GM12891 (cell line): Measurements from ENCODE around the gene APC.

Source experiments
- DNase-seq: peaks from one replicate; pipeline ENCODE4 v3.0.0; 2011; ENCODE audit warnings: low spot score; ENCODE audit not compliant: insufficient read length
- FAIRE-seq: peaks from 2 replicates; lab custom pipeline; 2011; peaks lifted over from hg19 to GRCh38; lab: Jason Lieb, UNC
- PAX5 ChIP-seq: IDR thresholded peaks from 2 replicates; pipeline ENCODE4 v1.6.1; 2011; ENCODE audit warnings: low read length, moderate library complexity, mild to moderate bottlenecking; ENCODE audit not compliant: insufficient read depth, severe bottlenecking
- POLR2A ChIP-seq: IDR thresholded peaks from 2 replicates; pipeline ENCODE4 v1.6.1; 2011; ENCODE audit warnings: low read depth, low read length, control low read depth
- POLR2AphosphoS5 ChIP-seq: IDR thresholded peaks from 2 replicates; pipeline ENCODE4 v1.6.1; 2011; ENCODE audit warnings: low read depth, low read length, control low read depth
- POU2F2 ChIP-seq: IDR thresholded peaks from 2 replicates; pipeline ENCODE4 v1.6.1; 2011; ENCODE audit warnings: low read depth, mild to moderate bottlenecking, control low read depth, low read length, moderate library complexity
- SPI1 ChIP-seq: IDR thresholded peaks from 2 replicates; pipeline ENCODE4 v1.6.1; 2011; ENCODE audit warnings: low read depth, low read length, control low read depth
- TAF1 ChIP-seq: IDR thresholded peaks from 2 replicates; pipeline ENCODE4 v1.6.1; 2011; ENCODE audit warnings: low read depth, low read length, control low read depth

The APC gene

DNA sequence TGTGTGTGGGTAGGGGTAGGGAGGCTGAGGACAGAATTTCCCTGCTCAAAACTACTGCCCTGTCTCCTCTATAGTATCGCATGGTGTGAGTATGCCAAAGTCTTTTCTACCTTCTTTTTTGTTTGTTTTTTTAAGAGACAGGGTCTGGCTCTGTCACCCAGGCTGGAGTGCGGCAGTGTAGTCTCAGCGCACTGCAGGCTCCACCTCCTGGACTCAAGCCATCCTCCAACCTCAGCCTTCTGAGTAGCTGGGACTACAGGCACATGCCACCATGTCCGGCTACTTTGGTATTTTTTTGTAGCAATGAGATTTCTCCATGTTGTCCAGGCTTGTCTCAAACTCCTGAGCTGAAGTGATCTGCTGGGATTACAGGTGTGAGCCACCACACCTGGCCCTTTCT is 125.9 kb downstream of the APC start:
- DNase-seq (no peak), FAIRE-seq (no peak)
- TF ChIP-seq POLR2A, result no peak
- no peak for TF ChIP-seq PAX5
- TF ChIP-seq POU2F2, result no peak
- no peak for TF ChIP-seq SPI1
- no peak for TF ChIP-seq POLR2AphosphoS5
- no peak for TF ChIP-seq TAF1

DNA sequence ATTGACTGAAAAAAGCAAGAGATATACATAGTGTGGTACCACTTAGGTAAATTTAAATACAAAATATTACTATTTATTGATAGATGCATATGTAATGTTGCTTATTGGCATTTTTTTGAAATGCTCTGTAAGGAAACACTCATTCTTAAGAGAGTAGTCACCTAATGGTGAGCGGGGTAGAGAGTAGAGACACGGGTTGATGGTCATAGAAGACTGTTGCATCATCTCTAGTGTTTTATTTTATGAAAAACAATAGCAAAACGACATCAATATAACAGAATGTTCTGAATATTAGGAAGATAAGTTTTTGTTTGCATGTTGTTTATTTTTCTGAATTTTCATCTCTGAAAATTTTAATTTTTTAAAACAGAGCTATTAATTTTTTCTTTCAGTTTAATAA is 127.4 kb downstream of the APC start:
- no peak for DNase-seq
- TF ChIP-seq SPI1, result no peak
- TF ChIP-seq POU2F2, result no peak
- TF ChIP-seq POLR2A, result no peak
- no peak for TF ChIP-seq TAF1
- TF ChIP-seq POLR2AphosphoS5, result no peak
- no peak for TF ChIP-seq PAX5
- no peak for FAIRE-seq

GRCh38 chr5:112866739-112867138 is 129.1 kb downstream of the APC start:
- no peak for FAIRE-seq
- DNase-seq, result no peak
- TF ChIP-seq SPI1, result peak; percentile 17; the same call in 1 of the 2 replicates
- TF ChIP-seq POU2F2, result no peak

DNA sequence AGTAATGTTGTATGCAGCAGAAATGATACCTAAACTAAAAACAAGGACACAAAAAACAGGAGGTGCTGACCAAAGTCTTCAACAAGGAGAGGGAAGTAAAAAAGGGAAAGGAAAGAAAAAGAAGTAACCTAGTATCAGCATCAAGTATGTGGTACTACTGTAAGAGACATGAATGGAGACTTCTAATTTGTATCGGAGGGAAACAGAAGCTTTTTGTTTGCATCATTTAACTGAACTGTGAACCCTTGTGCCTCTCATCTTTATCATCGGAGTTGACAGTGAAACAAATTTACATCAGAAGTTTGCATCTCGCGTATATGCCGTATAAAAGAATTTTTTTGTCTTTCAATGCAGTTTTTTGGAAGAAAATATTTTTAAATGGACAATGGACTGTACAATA is 129.7 kb downstream of the APC start:
- no peak for FAIRE-seq

DNA sequence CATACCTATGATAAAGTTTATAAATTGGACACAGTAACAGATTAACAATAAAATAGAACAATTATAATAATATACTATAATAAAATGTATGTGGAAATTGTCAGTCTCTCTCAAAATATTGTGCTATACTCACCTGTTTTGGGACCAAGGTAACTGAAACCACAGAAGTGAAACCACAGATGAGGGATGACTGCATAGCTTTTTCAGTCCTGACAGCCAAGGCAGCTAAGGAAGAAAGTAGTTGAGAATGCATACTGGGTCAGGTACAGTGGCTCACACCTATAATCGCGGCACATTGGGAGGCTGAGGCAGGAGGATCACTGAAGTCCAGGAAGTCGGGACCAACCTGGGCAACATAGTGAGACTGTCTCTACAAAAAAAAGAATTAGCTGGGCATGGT is 132.3 kb downstream of the APC start:
- no peak for TF ChIP-seq POLR2A
- TF ChIP-seq TAF1, result no peak
- TF ChIP-seq SPI1, result no peak
- TF ChIP-seq POU2F2, result no peak
- TF ChIP-seq PAX5, result no peak
- no peak for TF ChIP-seq POLR2AphosphoS5
- DNase-seq (no peak), FAIRE-seq (no peak)

More for the DNA sequence above, 129.7 kb downstream of the APC start:
- TF ChIP-seq SPI1 (no peak), POLR2A (no peak), POLR2AphosphoS5 (no peak), PAX5 (no peak), TAF1 (no peak), POU2F2 (no peak)
- DNase-seq, result no peak

DNA sequence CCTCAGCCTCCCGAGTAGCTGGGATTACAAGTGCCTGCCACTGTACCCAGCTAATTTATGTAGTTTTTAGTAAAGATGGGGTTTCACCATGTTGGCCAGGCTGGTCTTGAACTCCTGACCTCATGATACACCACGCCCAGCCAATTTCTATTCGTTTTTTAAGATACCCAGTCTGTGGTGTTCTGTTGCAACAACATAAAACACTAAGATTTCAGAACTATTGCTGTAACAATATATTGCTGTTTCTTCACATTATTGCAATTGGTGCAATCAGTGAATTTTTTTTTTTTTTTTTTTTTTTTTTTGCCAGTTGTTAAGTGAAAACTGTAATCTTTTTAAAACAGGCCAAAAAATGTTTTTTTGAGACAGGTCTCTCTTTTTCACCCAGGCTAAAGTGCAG is 133.3 kb downstream of the APC start:
- no peak for TF ChIP-seq PAX5
- no peak for TF ChIP-seq SPI1
- TF ChIP-seq POLR2AphosphoS5, result no peak
- no peak for TF ChIP-seq TAF1
- no peak for TF ChIP-seq POLR2A
- FAIRE-seq (no peak), DNase-seq (no peak)

GRCh38 chr5:112876362-112876761 is 138.7 kb downstream of the APC start:
- no peak for FAIRE-seq

GRCh38 chr5:112878101-112878500 is 140.4 kb downstream of the APC start:
- TF ChIP-seq SPI1, result no peak
- TF ChIP-seq POLR2A, result no peak
- TF ChIP-seq POU2F2, result no peak
- no peak for TF ChIP-seq POLR2AphosphoS5
- no peak for TF ChIP-seq PAX5
- TF ChIP-seq TAF1, result no peak
- DNase-seq, result no peak
- no peak for FAIRE-seq

More at GRCh38 chr5:112876362-112876761, 138.7 kb downstream of the APC start:
- TF ChIP-seq POLR2AphosphoS5 (no peak), POU2F2 (no peak), TAF1 (no peak), SPI1 (no peak), POLR2A (no peak), PAX5 (no peak)
- DNase-seq, result no peak

GRCh38 chr5:112878760-112879159 is 141.1 kb downstream of the APC start:
- TF ChIP-seq POU2F2, result no peak
- no peak for TF ChIP-seq POLR2A
- TF ChIP-seq PAX5, result no peak
- no peak for TF ChIP-seq SPI1
- TF ChIP-seq TAF1, result no peak
- no peak for TF ChIP-seq POLR2AphosphoS5
- DNase-seq (no peak), FAIRE-seq (no peak)

DNA sequence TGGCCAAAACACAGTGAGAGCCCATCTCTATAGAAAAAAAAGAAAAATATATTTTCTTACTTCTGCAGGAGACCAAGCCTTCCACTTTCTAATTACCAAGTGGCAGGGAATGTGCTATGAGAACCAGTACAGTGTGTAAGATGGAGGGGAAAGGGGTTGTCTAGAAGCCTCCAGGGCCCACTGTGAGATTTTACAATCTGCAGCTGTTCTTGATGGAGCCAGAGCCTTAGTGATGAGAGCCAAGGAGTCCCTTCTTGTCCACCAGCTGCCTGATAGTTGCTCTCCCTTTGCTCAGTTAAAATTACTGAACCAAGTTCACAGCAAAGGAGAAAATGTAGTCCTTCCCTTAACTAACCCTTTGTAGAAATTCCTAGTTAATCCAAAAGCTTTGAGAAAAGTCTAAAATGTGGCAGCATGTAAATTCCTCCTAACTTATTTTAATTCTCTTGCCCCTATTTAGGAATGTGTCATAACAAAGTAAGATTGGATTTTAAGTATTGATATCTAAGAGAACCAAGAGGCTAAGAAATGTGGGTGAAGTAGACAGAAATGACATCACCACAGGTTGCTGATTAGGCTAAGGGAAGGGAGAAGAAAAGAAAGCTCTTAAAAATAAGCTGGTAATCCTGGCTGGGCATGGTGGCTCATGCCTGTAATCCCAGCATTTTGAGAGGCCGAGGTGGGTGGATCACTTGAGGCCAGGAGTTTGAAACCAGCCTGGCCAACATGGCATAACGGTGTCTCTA is 142.7 kb downstream of the APC start:
- no peak for FAIRE-seq
- no peak for DNase-seq
- TF ChIP-seq SPI1 (no peak), TAF1 (no peak), PAX5 (no peak), POLR2AphosphoS5 (no peak), POLR2A (no peak), POU2F2 (no peak)
